HG03575 (cell line): ENCODE data around the gene SLC12A1.

ENCODE experiments used
- ATAC-seq: cut with Tn5 transposase; IDR thresholded peaks from one replicate; pipeline ENCODE4 v1.9.1; 2021; ENCODE audit not compliant: unreplicated experiment, insufficient number of reproducible peaks, low FRiP score; ENCODE audit errors: extremely low read depth

The SLC12A1 gene

GRCh38 chr15:48333540-48333939 lies 127.4 kb downstream of the SLC12A1 start:
- ATAC-seq = no peak

- no peak for ATAC-seq
Measured at GRCh38 chr15:48334260-48334659, 128.2 kb downstream of the SLC12A1 start.

GRCh38 chr15:48336940-48337339 lies 130.8 kb downstream of the SLC12A1 start:
- no peak for ATAC-seq

- ATAC-seq = no peak
Measured at GRCh38 chr15:48337607-48338006, 131.5 kb downstream of the SLC12A1 start.

- no peak for ATAC-seq
Measured at GRCh38 chr15:48340111-48340510, 134.0 kb downstream of the SLC12A1 start.

- ATAC-seq = no peak
Measured at GRCh38 chr15:48343865-48344264, 137.8 kb downstream of the SLC12A1 start.

- ATAC-seq = no peak
Measured at GRCh38 chr15:48345516-48345915, 139.4 kb downstream of the SLC12A1 start.

GRCh38 chr15:48352474-48353072 lies 146.5 kb downstream of the SLC12A1 start:
- ATAC-seq = no peak
